CD8-positive, alpha-beta memory T cell (primary cell): ENCODE results near the gene MICAL3. TPM values are rescaled to one million over a fixed set of nuclear protein-coding genes. Genes with fewer than 3 reads are reported as not detected.
A peak's percentile ranks its signal among the peaks of the same experiment; 100 is the strongest.

ENCODE experiments used
- CTCF ChIA-PET: fragments of 350-600 bp; sonication (Branson Sonifier 250); formaldehyde crosslinking; loops from one replicate; lab custom pipeline; 2021; ENCODE audit warnings: antibody characterized with exemption; lab: Charles Lee
- POLR2A ChIA-PET: fragments of 350-600 bp; sonication (Branson Sonifier 250); formaldehyde crosslinking; loops from one replicate; lab custom pipeline; 2021; ENCODE audit warnings: antibody characterized with exemption; lab: Charles Lee
- DNase-seq, 5 donors: peaks; one replicate each; pipeline versions ENCODE4 v3.0.0 to v3.0.0-alpha.2; 2020 to 2022; ENCODE audit warnings: mixed read lengths in 1 of 5
- H3K27ac ChIP-seq: one replicate; pipeline ENCODE4 v1.7.0; 2013; ENCODE audit warnings: low read depth, mild to moderate bottlenecking, low read length, moderate library complexity
- H3K27me3 ChIP-seq: 2 replicates; pipeline ENCODE4 v1.7.0; 2013; ENCODE audit warnings: low read length, mild to moderate bottlenecking; ENCODE audit not compliant: insufficient read depth, poor library complexity, severe bottlenecking
- H3K36me3 ChIP-seq: 2 replicates; pipeline ENCODE4 v1.7.0; 2013; ENCODE audit warnings: mild to moderate bottlenecking, low read length, moderate library complexity; ENCODE audit not compliant: insufficient read depth
- H3K4me1 ChIP-seq: 2 replicates; pipeline ENCODE4 v1.7.0; 2013; ENCODE audit warnings: mild to moderate bottlenecking, low read length, moderate library complexity; ENCODE audit not compliant: insufficient read depth
- H3K4me3 ChIP-seq: 2 replicates; pipeline ENCODE4 v1.7.0; 2013; ENCODE audit warnings: mild to moderate bottlenecking, low read length
- H3K9me3 ChIP-seq: 2 replicates; pipeline ENCODE4 v1.7.0; 2013; ENCODE audit warnings: mild to moderate bottlenecking, low read length
- H3K27ac Mint-ChIP-seq, 8 donors: one replicate each; pipeline ENCODE4 v1.8.0; 2020 to 2021; ENCODE audit warnings: mixed read lengths in 8 of 8, mild to moderate bottlenecking in 6 of 8, inconsistent platforms in 3 of 8, moderate library complexity in 3 of 8
- H3K27me3 Mint-ChIP-seq, 2 donors: one replicate each; pipeline ENCODE4 v1.8.0; 2020 to 2021; ENCODE audit warnings: mixed read lengths in 2 of 2, mild to moderate bottlenecking in 1 of 2, moderate library complexity in 1 of 2
- H3K36me3 Mint-ChIP-seq, 3 donors: one replicate each; pipeline ENCODE4 v1.8.0; 2020 to 2021; ENCODE audit warnings: mixed read lengths in 3 of 3, inconsistent platforms in 1 of 3, mild to moderate bottlenecking in 1 of 3
- H3K4me1 Mint-ChIP-seq, 3 donors: one replicate each; pipeline ENCODE4 v1.8.0; 2020 to 2021; ENCODE audit warnings: mixed read lengths in 3 of 3, inconsistent platforms in 1 of 3, mild to moderate bottlenecking in 1 of 3
- H3K4me3 Mint-ChIP-seq, 7 donors: one replicate each; pipeline ENCODE4 v1.8.0; 2020 to 2021; ENCODE audit warnings: mixed read lengths in 7 of 7, mild to moderate bottlenecking in 6 of 7, moderate library complexity in 4 of 7, inconsistent platforms in 2 of 7
- H3K9me3 Mint-ChIP-seq, 5 donors: one replicate each; pipeline ENCODE4 v1.8.0; 2020 to 2022; ENCODE audit warnings: mixed read lengths in 5 of 5, mild to moderate bottlenecking in 3 of 5, moderate library complexity in 2 of 5, inconsistent platforms in 1 of 5
- polyA plus RNA-seq: library from polyadenylated mRNA; unstranded; fragments of 300-500 nt; fragmentation: Illumina TruSeq; gene quantifications from one replicate; pipeline ENCODE4 v1.2.3, GENCODE V29; 2021
- total RNA-seq, 2 experiments: library from RNA; stranded (reverse); gene quantifications; one replicate each; pipeline ENCODE4 v1.2.3, GENCODE V29; 2021

The MICAL3 gene
- total and polyA plus RNA-seq, 3 experiments from 2014 or later = 1.7 to 51.9 (median 51.7) TPM

DNA sequence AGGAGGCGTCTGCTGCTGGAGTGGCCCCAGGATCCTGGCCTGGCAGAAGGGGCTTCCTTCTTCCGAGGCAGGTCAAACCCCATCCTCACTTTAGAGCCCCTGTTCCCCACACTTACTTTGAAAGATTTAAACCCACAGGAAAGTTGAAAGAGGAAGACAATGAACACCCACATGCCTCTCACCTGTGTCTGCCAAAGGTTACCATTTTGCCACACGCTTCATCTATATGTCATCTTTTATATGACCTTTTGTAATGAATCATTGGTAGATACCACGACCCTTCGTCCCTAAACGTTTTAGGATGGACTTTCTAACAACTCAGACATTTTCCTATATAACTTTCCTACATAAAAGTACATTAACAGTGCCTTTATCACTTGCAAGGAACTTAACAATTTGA is 210.3 kb downstream of the MICAL3 start:
- H3K9me3 ChIP-seq = no peaks in the 10 kb centered on the region
- H3K4me1 Mint-ChIP-seq = no peaks in the 10 kb centered on the region
- no peaks in the 10 kb centered on the region for H3K27me3 Mint-ChIP-seq
- CTCF ChIA-PET = no interaction called here
- no peak overlapping the region for H3K4me3 ChIP-seq
- peaks cover 0 to 59% (median 12%) of the 10 kb centered on the region in 3 donors for H3K36me3 Mint-ChIP-seq
- DNase-seq = no peak
- no peaks in the 10 kb centered on the region for H3K4me1 ChIP-seq
- no peak overlapping the region for H3K27ac Mint-ChIP-seq
- no peaks in the 10 kb centered on the region for H3K27me3 ChIP-seq
- POLR2A ChIA-PET = no interaction called here
- no peak overlapping the region for H3K4me3 Mint-ChIP-seq
- H3K36me3 ChIP-seq = no peaks in the 10 kb centered on the region
- H3K9me3 Mint-ChIP-seq = no peaks in the 10 kb centered on the region
- H3K27ac ChIP-seq = no peak overlapping the region

GRCh38 chr22:17811119-17811518 is 213.2 kb downstream of the MICAL3 start:
- DNase-seq = no peak
- Mint-ChIP-seq H3K27ac (no peak overlapping the region), H3K4me1 (no peaks in the 10 kb centered on the region), H3K27me3 (no peaks in the 10 kb centered on the region), H3K9me3 (no peaks in the 10 kb centered on the region), H3K4me3 (no peak overlapping the region), H3K36me3 (peaks cover 0 to 77% (median 14%) of the 10 kb centered on the region in 3 donors)
- H3K4me3 ChIP-seq = no peak overlapping the region
- ChIA-PET CTCF (no interaction called here), POLR2A (no interaction called here)
- H3K9me3 ChIP-seq = no peaks in the 10 kb centered on the region
- no peaks in the 10 kb centered on the region for H3K27me3 ChIP-seq
- H3K4me1 ChIP-seq = no peaks in the 10 kb centered on the region
- no peak overlapping the region for H3K27ac ChIP-seq
- no peaks in the 10 kb centered on the region for H3K36me3 ChIP-seq

GRCh38 chr22:17810570-17811116 is 213.7 kb downstream of the MICAL3 start:
- no peaks in the 10 kb centered on the region for H3K27me3 Mint-ChIP-seq
- Histone ChIP-seq H3K27ac (no peak overlapping the region), H3K4me3 (no peak overlapping the region), H3K9me3 (no peaks in the 10 kb centered on the region), H3K36me3 (no peaks in the 10 kb centered on the region), H3K27me3 (no peaks in the 10 kb centered on the region), H3K4me1 (no peaks in the 10 kb centered on the region)
- DNase-seq = no peak
- CTCF ChIA-PET = interaction anchor here (1.0 kb wide), 1 partner anchor 20 kb away, joined by 3 read pairs; no protein-coding TSS in a partner anchor
- POLR2A ChIA-PET = no interaction called here
- no peak overlapping the region for H3K4me3 Mint-ChIP-seq
- peaks cover 0 to 77% (median 12%) of the 10 kb centered on the region in 3 donors for H3K36me3 Mint-ChIP-seq
- H3K9me3 Mint-ChIP-seq = no peaks in the 10 kb centered on the region
- peak overlapping the region in 1 of 8 donors; percentile 4 for H3K27ac Mint-ChIP-seq
- H3K4me1 Mint-ChIP-seq = no peaks in the 10 kb centered on the region

DNA sequence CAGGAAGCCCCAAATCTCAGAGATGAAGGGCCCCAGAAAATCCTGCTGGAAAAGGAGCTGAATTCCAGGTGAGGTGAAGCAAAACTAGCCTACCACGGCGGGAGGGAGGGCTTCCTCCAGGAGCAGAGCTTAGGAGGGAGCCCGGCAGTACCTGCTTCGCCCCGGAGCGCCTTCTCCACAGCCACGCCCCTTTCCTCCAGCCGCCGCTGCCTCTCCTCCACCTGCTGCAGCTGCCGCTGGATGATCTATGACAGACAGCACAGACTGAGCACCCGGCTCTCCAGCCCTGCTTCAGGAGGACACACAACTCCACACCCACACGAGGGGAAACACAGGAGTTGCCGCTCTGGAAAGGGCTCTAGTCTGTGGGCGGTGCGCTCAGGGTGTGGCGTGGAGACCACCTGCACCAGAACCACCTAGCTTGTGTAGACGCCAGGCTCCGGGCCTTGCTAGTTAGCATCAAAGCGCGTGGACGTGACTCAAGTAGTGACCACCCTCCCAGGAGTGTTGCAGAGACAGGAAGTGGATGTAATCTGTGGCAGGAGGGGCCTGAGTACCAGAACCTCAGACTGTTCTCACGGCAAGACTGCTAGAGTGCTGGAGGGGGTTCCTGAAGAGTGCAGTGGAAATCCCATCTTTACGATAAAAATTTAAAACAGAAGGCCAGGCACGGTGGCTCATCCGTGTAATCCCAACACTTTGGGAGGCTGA is 215.5 kb downstream of the MICAL3 start:
- no peak for DNase-seq
- Histone ChIP-seq H3K36me3 (no peaks in the 10 kb centered on the region), H3K9me3 (no peaks in the 10 kb centered on the region), H3K27me3 (no peaks in the 10 kb centered on the region), H3K4me1 (no peaks in the 10 kb centered on the region), H3K4me3 (no peak overlapping the region), H3K27ac (no peak overlapping the region)
- no peak overlapping the region for H3K27ac Mint-ChIP-seq
- H3K9me3 Mint-ChIP-seq = no peaks in the 10 kb centered on the region
- H3K4me1 Mint-ChIP-seq = no peaks in the 10 kb centered on the region
- peaks cover 0 to 79% (median 4%) of the 10 kb centered on the region in 3 donors for H3K36me3 Mint-ChIP-seq
- CTCF ChIA-PET = no interaction called here
- H3K4me3 Mint-ChIP-seq = no peak overlapping the region
- no peaks in the 10 kb centered on the region for H3K27me3 Mint-ChIP-seq
- POLR2A ChIA-PET = interaction anchor here (0.6 kb wide), 1 partner anchor 85 kb away, joined by 4 read pairs; no protein-coding TSS in a partner anchor

- Mint-ChIP-seq H3K27ac (no peak overlapping the region), H3K4me1 (no peaks in the 10 kb centered on the region), H3K9me3 (no peaks in the 10 kb centered on the region), H3K36me3 (peaks cover 0 to 79% (median 7%) of the 10 kb centered on the region in 3 donors), H3K27me3 (no peaks in the 10 kb centered on the region), H3K4me3 (no peak overlapping the region)
- Histone ChIP-seq H3K27ac (no peak overlapping the region), H3K36me3 (no peaks in the 10 kb centered on the region), H3K9me3 (no peaks in the 10 kb centered on the region), H3K4me1 (no peaks in the 10 kb centered on the region), H3K4me3 (no peak overlapping the region), H3K27me3 (no peaks in the 10 kb centered on the region)
- no peak for DNase-seq
- ChIA-PET CTCF (no interaction called here), POLR2A (no interaction called here)
Measured at GRCh38 chr22:17807578-17808410, 216.6 kb downstream of the MICAL3 start.

- no peaks in the 10 kb centered on the region for H3K27me3 Mint-ChIP-seq
- no peaks in the 10 kb centered on the region for H3K4me1 Mint-ChIP-seq
- H3K36me3 ChIP-seq = no peaks in the 10 kb centered on the region
- H3K9me3 ChIP-seq = no peaks in the 10 kb centered on the region
- ChIA-PET CTCF (no interaction called here), POLR2A (no interaction called here)
- H3K4me3 ChIP-seq = no peak overlapping the region
- no peak for DNase-seq
- no peaks in the 10 kb centered on the region for H3K27me3 ChIP-seq
- H3K4me3 Mint-ChIP-seq = no peak overlapping the region
- H3K27ac ChIP-seq = no peak overlapping the region
- H3K36me3 Mint-ChIP-seq = peaks cover 0 to 77% (median 7%) of the 10 kb centered on the region in 3 donors
- no peaks in the 10 kb centered on the region for H3K4me1 ChIP-seq
- H3K27ac Mint-ChIP-seq = no peak overlapping the region
- H3K9me3 Mint-ChIP-seq = no peaks in the 10 kb centered on the region
Measured at GRCh38 chr22:17807086-17807485, 217.3 kb downstream of the MICAL3 start.

DNA sequence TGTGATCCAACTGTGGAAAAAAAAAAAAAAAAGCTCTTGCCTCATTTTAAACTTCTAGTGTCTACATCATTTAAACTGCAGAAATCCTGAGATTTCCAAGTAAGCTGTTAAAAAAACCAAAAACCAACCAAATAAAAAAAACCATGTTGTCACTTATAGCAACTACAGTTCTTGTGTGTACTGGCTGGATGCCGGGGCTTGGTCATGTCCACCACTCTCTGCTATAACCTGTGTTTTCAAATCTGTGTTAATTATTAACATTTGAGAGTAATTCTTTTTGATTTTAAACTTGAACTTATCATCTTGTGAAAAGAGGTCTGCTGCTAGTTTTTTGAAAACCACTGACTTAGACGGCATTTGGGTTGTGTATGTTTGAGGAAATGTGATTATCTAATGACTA is 217.9 kb downstream of the MICAL3 start:
- no peak overlapping the region for H3K27ac ChIP-seq
- Mint-ChIP-seq H3K9me3 (no peaks in the 10 kb centered on the region), H3K27ac (peak overlapping the region in 1 of 8 donors; percentile 17), H3K36me3 (peaks cover 0 to 71% (median 7%) of the 10 kb centered on the region in 3 donors), H3K27me3 (no peaks in the 10 kb centered on the region), H3K4me3 (no peak overlapping the region), H3K4me1 (no peaks in the 10 kb centered on the region)
- DNase-seq = no peak
- ChIA-PET CTCF (interaction anchor here (1.7 kb wide), 1 partner anchor 21 kb away, joined by 7 read pairs; no protein-coding TSS in a partner anchor), POLR2A (no interaction called here)
- no peaks in the 10 kb centered on the region for H3K4me1 ChIP-seq
- H3K27me3 ChIP-seq = no peaks in the 10 kb centered on the region
- H3K4me3 ChIP-seq = no peak overlapping the region
- H3K36me3 ChIP-seq = no peaks in the 10 kb centered on the region
- no peaks in the 10 kb centered on the region for H3K9me3 ChIP-seq
